GM18505 (cell line): ENCODE measurements around the gene SUMF1.
"Not testable (repeated sequence)": the region's sequence is repeated elsewhere in the genome, so short reads cannot be mapped to it uniquely, and the experiment has no call there.

Experiments used
- ATAC-seq: cut with Tn5 transposase; IDR thresholded peaks from one replicate; pipeline ENCODE4 v1.9.1; 2021; ENCODE audit not compliant: unreplicated experiment
- POLR2A ChIP-seq: IDR thresholded peaks from 4 replicates; pipeline ENCODE4 v1.6.1; 2011; ENCODE audit warnings: borderline replicate concordance; ENCODE audit not compliant: insufficient read depth, insufficient read length; ENCODE audit errors: extremely low read depth

Gene SUMF1

DNA sequence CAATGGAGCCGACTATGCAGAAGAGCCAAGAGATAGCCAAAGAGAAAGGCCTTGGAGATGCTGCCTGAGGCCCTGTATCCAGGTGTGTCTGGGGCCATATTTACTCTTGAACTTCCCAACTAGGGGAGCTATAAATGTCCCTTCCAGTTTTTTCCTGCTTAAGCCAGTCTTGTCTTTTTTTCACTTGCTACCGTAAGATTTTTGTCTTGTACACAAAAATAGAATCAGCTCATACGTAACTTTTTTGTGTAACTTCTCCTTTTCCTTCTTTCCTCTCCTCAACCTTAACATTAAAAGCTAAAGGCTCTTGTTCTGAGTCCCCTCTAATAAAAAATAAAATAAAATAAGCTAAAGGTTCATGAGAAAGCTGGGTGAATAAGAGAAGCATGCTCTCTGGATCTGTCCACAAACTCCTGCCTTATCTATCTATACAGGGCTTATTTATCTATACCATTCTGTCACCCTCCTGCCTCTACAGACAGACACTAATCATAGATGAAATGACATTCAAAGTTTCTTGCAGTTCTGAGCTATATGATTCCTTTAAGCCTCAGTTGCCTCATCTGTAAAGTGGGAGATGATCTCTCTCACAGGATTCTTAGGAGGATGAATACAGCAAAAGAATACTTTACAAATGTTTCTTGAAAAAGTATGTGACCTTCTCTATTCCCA lies 4.6 kb downstream of the SUMF1 start:
- TF ChIP-seq POLR2A = no peak
- ATAC-seq = no peak

DNA sequence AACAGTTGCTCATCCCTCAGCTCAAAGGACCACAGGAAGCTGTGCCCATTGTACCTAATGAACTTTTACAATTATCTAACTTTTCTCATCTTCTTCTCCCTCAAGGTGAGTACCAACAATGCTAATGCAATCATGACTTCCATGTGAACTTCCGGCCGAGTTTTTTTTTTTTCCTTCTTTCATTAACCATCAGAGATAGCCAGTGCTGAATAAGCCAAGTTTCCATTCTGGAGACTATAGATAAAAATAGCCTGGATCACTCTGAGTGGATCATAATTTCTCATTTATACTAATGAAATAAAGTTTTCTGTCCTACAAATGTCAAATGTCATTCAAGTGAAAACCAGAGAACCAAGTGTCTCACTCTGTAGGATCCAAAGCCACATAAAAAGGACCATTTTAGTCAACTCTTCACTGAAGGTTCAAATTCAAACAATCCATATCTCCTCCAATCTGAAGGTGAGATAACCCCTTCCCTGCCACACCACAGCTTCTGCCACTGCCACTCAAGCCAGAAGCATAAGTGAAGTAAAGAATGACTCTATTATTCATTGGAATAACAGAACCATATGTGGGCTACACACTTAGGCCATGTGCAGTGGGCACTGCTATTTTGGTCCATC lies 5.5 kb downstream of the SUMF1 start:
- TF ChIP-seq POLR2A = no peak
- no peak for ATAC-seq

DNA sequence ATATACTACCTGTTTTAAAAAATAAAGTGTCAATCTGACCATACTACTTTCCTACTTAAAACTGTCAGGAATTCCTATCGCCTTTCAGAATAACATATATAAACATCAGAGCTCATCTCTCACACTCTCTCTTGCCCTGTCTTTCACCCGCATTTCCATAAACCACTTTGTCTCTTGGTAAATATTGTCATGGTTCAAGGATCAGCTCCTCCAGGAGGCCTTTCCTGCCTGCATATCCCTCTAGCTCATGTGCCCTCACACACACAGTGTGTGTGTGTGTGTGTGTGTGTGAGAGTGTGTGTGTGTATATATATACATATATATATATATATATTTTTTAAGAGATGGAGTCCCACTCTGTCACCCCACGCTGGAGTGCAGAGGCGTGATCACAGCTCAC lies 6.7 kb downstream of the SUMF1 start:
- TF ChIP-seq POLR2A = no peak
- ATAC-seq = no peak

DNA sequence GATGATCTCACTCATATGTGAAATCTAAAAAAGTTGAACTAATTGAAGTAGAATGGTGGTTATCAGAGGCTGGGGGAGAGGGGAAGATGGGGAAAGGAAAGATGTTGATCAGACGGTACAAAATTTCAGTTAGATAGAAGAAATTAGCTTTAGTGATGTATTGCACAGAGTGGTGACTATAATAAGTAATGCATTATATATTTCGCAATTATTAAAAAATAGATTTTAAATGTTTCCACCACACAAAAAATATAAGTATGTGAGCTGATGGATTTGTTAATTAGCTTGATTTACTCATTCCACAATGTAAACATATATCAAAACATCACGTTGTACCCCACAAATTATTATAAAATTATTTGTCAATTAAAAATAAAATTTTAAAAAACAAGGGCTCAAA lies 8.1 kb downstream of the SUMF1 start:
- TF ChIP-seq POLR2A = no peak
- no peak for ATAC-seq

DNA sequence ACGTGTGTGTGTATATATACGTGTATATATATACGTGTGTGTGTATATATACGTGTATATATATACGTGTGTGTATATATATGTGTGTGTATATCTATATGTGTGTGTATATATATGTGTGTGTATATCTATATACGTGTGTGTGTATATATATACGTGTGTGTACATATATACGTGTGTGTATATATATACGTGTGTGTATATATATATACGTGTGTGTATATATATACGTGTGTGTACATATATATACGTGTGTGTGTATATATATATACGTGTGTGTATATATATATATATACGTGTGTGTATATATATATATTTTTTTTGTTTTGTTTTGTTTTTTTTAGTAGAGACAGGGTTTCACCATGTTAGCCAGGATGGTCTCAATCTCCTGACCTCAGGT lies 10.3 kb downstream of the SUMF1 start:
- not testable (repeated sequence) for ATAC-seq

DNA sequence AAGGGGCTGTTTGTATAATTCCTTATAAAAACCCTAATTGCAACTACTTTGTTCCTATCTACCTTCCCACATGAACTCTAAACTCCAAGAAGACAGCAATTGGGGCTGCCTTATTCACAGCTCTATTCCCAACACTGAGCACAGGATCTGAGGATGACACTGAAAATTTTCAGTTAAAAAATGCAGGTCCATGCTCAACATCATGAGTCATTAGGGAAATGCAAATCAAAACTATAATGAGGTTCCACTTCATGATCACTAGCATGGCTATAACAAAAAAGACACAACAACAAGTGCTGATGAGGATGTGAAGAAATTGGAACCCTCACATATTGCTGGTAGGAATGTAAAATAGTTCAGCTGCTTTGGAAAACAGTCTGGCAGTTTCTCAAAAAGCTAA lies 12.9 kb downstream of the SUMF1 start:
- ATAC-seq = no peak
- no peak for TF ChIP-seq POLR2A

DNA sequence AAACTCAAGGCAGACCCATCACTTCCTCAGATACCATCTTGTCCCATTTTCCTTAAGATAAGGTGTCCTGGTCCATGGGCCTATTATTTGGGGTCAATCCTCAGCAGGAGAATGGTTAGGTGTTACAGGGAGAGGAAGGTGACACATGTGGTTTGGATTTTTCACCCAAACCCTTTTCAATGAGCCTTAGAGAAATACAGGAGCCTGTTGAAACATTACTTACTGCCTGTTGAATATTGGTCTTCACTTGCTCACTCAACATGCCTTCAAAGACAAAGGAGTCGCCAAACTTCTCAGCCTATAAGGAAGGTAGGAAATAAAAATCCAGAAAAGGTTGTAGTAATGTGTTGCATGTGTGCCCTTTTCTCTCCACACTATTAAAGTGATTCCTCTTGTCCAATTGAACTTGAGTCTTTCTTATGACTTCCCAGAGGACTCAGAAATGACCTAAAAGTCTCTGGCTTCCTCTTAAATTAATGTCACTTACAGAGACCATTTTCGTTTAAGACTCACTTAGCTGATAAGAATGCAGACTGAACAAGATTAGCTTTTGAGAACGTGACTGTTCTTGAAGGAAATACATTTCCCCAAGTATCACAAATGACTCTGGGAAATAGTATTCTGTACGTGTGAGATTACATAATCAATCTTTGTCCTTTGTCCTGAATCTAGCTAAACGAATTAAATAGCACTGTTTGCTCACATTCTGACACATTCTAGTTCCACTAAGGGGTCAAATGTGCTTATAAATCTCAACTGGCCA lies 17.8 kb downstream of the SUMF1 start:
- no peak for TF ChIP-seq POLR2A

DNA sequence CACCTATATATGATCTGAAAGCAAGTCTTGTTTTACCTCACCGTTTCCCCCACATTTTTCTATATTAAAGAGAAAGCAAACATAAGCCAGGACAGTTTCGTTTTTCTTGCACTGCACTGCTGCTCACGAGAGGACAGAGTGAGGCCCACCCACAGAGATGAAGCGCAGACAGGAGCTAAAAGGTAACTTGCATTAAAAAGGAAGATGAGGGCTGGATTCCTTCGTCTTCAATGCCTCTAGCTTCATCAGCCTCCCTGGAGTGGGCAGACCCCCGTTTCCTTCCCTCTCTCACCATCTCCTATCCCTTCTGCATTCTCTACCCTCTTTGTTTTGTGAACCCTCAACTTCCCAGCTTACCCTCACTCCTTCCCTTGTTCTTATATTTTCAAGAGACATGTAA lies 18.9 kb downstream of the SUMF1 start:
- TF ChIP-seq POLR2A = no peak
- no peak for ATAC-seq

More for the DNA sequence above, 17.8 kb downstream of the SUMF1 start:
- no peak for ATAC-seq

DNA sequence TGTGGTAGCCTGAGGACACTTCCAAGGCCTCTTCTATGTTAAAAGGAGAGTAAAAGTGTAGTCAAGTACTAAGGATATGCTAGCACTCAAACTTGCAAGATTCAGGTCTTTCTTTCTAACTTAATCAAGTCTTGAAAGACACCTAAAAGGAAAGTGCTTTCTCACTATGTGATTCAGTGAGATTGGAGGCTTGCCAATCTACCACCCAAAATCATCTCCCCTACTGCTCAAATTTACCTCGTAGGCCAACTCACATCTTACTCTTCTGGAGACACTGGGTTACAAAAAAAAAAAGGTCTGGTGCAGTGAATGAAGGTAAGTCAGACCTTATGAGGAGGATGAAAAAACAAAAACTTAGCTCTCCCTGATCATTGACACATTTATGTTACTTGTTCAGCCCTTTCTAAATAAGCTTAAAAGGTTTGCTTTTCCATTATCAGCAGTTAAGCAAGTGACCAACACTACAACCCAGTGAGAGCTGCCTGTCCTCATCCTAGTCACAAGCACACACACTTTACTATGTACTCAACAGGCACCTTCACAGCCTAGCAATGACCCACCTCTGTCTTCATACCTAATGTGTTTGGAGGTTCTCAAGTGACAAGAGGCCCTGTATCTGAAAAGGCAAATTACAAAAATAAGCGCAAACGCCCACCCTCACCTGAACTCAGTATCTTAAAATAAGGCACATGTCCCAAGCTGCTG lies 19.6 kb downstream of the SUMF1 start:
- no peak for ATAC-seq
- no peak for TF ChIP-seq POLR2A

DNA sequence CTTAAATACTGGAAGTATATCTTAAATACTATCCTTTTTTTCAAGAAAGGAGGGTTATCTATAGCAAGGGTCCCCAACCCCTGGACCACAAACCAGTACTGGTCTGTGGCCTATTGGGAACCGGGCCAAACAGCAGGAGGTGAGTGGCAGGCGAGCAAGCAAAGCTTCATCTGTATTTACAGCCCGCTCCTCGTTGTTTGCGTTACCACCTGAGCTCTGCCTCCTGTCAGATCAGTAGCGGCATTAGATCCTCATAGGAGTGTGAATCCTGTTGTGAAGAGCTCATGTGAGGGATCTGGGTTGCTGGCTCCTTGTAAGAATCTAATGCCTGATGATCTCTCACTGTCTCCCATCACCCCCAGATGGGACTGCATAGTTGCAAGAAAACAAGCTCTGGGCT lies 26.1 kb downstream of the SUMF1 start:
- TF ChIP-seq POLR2A = no peak
- no peak for ATAC-seq

DNA sequence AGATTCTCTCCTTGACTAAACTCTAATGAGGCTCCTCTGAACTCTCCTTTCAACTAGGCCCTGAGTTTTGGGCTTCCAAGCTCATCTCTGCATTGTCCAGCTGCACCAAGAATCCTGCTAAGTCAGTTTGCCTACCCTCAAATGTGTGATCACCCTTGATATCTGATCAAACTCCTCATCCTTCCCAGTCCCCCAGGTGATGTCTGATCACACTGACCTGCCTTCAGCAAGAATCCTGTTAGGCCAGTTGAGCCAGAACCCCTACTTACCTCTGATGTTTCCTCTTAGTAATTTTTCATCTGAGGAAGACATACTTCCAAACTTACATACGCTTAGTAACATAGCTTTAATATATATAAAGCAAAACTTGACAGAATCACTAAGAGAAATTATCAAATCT lies 28.8 kb downstream of the SUMF1 start:
- no peak for TF ChIP-seq POLR2A
- ATAC-seq = no peak

DNA sequence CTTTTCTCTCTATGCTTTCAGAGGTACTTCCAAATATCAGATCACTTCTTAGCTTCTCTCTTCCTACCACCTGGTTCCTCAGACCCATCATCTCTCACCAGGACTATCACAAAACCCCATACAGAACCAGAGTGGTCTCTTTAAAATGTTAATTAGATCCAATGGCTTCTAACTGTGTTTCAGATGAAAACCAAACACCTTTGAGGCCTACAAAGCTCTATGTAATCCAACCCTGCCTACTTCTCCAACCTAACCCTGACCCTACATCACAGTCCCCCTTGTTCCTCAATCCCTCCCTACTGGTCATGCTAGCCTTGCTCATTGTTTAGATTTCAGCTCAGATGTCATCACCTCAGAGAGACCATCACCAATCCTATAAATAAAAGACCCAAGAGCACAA lies 34.8 kb downstream of the SUMF1 start:
- TF ChIP-seq POLR2A = no peak
- no peak for ATAC-seq

DNA sequence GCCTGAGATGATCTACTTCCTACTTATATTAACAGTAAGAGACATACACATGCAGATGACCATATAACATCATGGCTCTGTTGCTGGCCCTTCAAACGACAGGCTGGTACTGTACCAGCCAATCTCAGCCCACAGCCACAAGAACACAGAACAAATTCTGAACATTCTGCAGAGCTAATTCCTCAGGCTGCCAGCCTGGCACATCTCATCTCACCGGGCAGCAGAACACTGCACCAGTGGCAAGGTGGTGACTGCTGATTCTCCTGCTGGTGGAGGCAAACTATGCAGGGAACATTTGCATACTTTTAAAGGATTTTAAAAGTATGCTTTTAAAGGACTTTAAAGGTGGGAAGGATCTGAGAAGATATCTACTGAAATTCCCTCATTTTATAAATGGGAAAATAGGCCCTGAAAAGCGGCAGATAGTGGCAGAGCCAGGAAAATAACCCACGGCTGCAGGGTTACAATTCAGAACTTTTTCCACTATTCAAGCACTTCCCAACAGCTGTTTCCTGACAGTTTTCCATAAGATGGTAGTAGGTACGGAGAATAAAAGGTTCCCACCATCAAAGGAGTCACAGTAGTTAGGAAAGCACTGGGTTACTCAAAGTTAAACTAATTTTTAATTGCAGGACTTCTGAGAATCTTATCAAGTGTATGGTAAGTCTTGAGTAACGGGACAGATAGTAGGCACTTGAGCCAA lies 37.3 kb downstream of the SUMF1 start:
- TF ChIP-seq POLR2A = no peak

More for the DNA sequence above, 37.3 kb downstream of the SUMF1 start:
- no peak for ATAC-seq
